ENCODE data around the gene HABP4. TPM values are rescaled to one million over a fixed set of nuclear protein-coding genes. Genes with fewer than 3 reads are reported as not detected.

HABP4 gene
- total RNA-seq, 1 donor = 14.1 TPM

DNA sequence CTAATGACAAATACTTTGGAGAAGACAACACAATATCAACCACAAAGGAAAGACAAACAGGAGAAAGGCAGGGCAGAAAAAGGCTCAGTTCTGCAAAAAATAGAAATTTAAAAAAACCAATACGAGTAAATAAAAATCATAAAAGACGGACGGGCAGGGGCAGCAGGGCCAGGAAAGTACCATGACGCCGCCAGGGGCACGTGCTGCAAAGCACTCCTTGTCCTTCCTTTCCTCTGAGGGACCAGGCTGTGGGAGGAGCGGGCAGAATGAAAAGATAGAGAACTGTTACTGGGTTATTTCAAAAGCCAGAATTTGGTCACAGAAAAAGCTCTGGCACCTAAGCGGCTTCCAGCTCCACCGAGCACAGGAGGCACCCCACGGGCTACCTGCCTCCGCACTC, 53.9 kb downstream of the HABP4 start:
- H3K79me2 ChIP-seq (ENCODE audit: insufficient read depth, low read length) = no peaks in the 10 kb centered on the region
- no peak overlapping the region for H3K4me2 ChIP-seq (ENCODE audit: insufficient read depth, low read length)
- H3K27ac ChIP-seq (ENCODE audit: low read depth, low read length) = no peak overlapping the region
- peaks cover 5% of the 10 kb centered on the region for H3K36me3 ChIP-seq (ENCODE audit: insufficient read depth, low read length)
- DNase-seq (ENCODE audit: insufficient read length, low spot score, missing footprints) = no peak
- no peak overlapping the region for H3K4me3 ChIP-seq (ENCODE audit: insufficient read depth, low read length)
- peaks cover 23% of the 10 kb centered on the region for H3K4me1 ChIP-seq (ENCODE audit: insufficient read depth, low read length)
- TF ChIP-seq, protein P1, sequence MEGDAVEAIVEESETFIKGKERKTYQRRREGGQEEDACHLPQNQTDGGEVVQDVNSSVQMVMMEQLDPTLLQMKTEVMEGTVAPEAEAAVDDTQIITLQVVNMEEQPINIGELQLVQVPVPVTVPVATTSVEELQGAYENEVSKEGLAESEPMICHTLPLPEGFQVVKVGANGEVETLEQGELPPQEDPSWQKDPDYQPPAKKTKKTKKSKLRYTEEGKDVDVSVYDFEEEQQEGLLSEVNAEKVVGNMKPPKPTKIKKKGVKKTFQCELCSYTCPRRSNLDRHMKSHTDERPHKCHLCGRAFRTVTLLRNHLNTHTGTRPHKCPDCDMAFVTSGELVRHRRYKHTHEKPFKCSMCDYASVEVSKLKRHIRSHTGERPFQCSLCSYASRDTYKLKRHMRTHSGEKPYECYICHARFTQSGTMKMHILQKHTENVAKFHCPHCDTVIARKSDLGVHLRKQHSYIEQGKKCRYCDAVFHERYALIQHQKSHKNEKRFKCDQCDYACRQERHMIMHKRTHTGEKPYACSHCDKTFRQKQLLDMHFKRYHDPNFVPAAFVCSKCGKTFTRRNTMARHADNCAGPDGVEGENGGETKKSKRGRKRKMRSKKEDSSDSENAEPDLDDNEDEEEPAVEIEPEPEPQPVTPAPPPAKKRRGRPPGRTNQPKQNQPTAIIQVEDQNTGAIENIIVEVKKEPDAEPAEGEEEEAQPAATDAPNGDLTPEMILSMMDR (IDR thresholded peaks at IDR 0.05; ENCODE audit: extremely low read depth, low read depth, low read length) = no peak
- no peak overlapping the region for H2AFZ ChIP-seq (ENCODE audit: low read length)
- no peaks in the 10 kb centered on the region for H3K27me3 ChIP-seq (ENCODE audit: insufficient read depth, low read length)
- H3K9me3 ChIP-seq (ENCODE audit: low read depth, low read length) = no peaks in the 10 kb centered on the region
- no peaks in the 10 kb centered on the region for H4K20me1 ChIP-seq (ENCODE audit: insufficient read depth, low read length)

- no peak overlapping the region for H3K4me2 ChIP-seq (ENCODE audit: insufficient read depth, low read length)
- no peaks in the 10 kb centered on the region for H3K79me2 ChIP-seq (ENCODE audit: insufficient read depth, low read length)
- H4K20me1 ChIP-seq (ENCODE audit: insufficient read depth, low read length) = no peaks in the 10 kb centered on the region
- no peaks in the 10 kb centered on the region for H3K9me3 ChIP-seq (ENCODE audit: low read depth, low read length)
- H3K27me3 ChIP-seq (ENCODE audit: insufficient read depth, low read length) = no peaks in the 10 kb centered on the region
- TF ChIP-seq, protein P1 (IDR thresholded peaks at IDR 0.05; ENCODE audit: extremely low read depth, low read depth, low read length) = no peak
- H3K4me3 ChIP-seq (ENCODE audit: insufficient read depth, low read length) = no peak overlapping the region
- no peak for DNase-seq (ENCODE audit: insufficient read length, low spot score, missing footprints)
- no peak overlapping the region for H2AFZ ChIP-seq (ENCODE audit: low read length)
- H3K4me1 ChIP-seq (ENCODE audit: insufficient read depth, low read length) = peaks cover 23% of the 10 kb centered on the region
- H3K27ac ChIP-seq (ENCODE audit: low read depth, low read length) = no peak overlapping the region
- peaks cover 5% of the 10 kb centered on the region for H3K36me3 ChIP-seq (ENCODE audit: insufficient read depth, low read length)
Measured at GRCh38 chr9:96505316-96505991, 55.5 kb downstream of the HABP4 start.

GRCh38 chr9:96508227-96508940, 58.4 kb downstream of the HABP4 start:
- Histone ChIP-seq H3K9me3 (ENCODE audit: low read depth, low read length) (no peaks in the 10 kb centered on the region), H3K79me2 (ENCODE audit: insufficient read depth, low read length) (no peaks in the 10 kb centered on the region), H3K4me2 (ENCODE audit: insufficient read depth, low read length) (no peak overlapping the region), H3K4me3 (ENCODE audit: insufficient read depth, low read length) (no peak overlapping the region), H2AFZ (ENCODE audit: low read length) (no peak overlapping the region), H4K20me1 (ENCODE audit: insufficient read depth, low read length) (no peaks in the 10 kb centered on the region), H3K27ac (ENCODE audit: low read depth, low read length) (no peak overlapping the region), H3K4me1 (ENCODE audit: insufficient read depth, low read length) (peaks cover 5% of the 10 kb centered on the region), H3K27me3 (ENCODE audit: insufficient read depth, low read length) (no peaks in the 10 kb centered on the region), H3K36me3 (ENCODE audit: insufficient read depth, low read length) (peaks cover 9% of the 10 kb centered on the region)
- DNase-seq (ENCODE audit: insufficient read length, low spot score, missing footprints) = no peak
- TF ChIP-seq, protein P1 (IDR thresholded peaks at IDR 0.05; ENCODE audit: extremely low read depth, low read depth, low read length) = no peak

GRCh38 chr9:96509026-96509425, 59.1 kb downstream of the HABP4 start:
- no peak for DNase-seq (ENCODE audit: insufficient read length, low spot score, missing footprints)
- TF ChIP-seq, protein P1 (IDR thresholded peaks at IDR 0.05; ENCODE audit: extremely low read depth, low read depth, low read length) = no peak
- Histone ChIP-seq H3K4me1 (ENCODE audit: insufficient read depth, low read length) (peaks cover 9% of the 10 kb centered on the region), H3K4me3 (ENCODE audit: insufficient read depth, low read length) (no peak overlapping the region), H3K27ac (ENCODE audit: low read depth, low read length) (no peak overlapping the region), H2AFZ (ENCODE audit: low read length) (no peak overlapping the region), H3K4me2 (ENCODE audit: insufficient read depth, low read length) (no peak overlapping the region), H4K20me1 (ENCODE audit: insufficient read depth, low read length) (no peaks in the 10 kb centered on the region), H3K36me3 (ENCODE audit: insufficient read depth, low read length) (peaks cover 9% of the 10 kb centered on the region), H3K27me3 (ENCODE audit: insufficient read depth, low read length) (no peaks in the 10 kb centered on the region), H3K79me2 (ENCODE audit: insufficient read depth, low read length) (no peaks in the 10 kb centered on the region), H3K9me3 (ENCODE audit: low read depth, low read length) (no peaks in the 10 kb centered on the region)
